GM21515 (cell line): Measurements from ENCODE around the gene HNRNPU.
A peak's percentile ranks its signal among the peaks of the same experiment; 100 is the strongest.

ENCODE experiments used
- ATAC-seq: cut with Tn5 transposase; IDR thresholded peaks from one replicate; pipeline ENCODE4 v1.9.1; 2021; ENCODE audit not compliant: unreplicated experiment

Gene HNRNPU

DNA sequence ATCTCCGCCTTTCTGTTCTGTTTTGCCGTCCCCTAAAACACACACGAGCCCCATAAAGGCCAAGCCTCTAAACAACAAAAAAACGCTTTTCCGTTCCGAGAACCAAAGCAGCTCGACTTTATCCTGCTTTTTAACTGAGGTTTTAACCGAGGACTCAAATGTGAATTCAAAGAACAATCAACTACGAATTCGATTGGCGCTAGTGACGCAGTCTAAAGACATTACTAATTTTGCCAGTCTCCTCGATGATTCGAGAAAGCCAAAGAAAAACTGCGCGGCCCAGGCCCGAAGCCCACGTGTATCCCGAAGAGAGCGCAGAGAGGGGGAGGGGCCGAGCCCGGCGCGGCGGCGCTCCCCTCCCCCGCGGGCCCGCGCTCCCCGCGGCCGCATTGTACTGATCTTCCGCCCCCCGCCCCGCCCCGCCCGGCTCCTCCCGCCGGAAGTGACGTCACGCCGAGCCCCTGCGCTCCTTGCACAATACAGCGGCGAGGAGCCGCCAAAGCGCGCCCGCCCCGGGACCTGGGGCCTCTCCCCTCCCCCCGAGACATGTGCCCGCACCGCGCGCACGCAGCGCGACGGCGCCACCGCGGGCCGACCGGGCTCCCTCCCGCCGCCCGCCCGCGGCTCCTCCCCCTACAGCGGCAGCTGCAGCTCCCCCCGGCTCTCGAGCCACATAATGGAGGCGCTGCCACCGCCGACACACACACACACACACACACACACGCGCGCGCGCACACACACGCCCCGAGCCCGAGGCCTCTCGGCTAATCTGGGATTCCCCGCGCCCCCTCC lies 1.4 kb downstream of the HNRNPU start:
- peak; percentile 56 for ATAC-seq

- no peak for ATAC-seq
Observed at GRCh38 chr1:244862354-244862698, 2.0 kb downstream of the HNRNPU start.

DNA sequence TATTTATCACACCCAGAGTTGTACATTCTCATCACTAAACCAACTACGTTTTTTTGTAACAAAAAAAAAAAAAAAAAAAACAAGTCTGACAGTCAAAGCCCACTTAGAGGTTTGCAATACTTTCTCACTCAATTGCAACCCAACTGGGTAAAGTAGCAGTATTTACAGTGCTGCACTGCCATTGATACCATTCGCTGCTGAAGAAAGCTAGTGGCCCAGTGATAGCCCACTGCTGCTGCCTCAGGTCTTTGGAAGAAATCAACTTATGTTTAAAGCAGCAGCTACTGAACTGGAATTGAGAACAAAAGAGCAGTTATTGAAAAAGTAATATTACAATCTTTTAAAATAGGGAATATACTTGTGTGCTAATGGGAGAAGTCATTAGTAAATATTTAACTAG lies 2.7 kb downstream of the HNRNPU start:
- ATAC-seq = no peak

DNA sequence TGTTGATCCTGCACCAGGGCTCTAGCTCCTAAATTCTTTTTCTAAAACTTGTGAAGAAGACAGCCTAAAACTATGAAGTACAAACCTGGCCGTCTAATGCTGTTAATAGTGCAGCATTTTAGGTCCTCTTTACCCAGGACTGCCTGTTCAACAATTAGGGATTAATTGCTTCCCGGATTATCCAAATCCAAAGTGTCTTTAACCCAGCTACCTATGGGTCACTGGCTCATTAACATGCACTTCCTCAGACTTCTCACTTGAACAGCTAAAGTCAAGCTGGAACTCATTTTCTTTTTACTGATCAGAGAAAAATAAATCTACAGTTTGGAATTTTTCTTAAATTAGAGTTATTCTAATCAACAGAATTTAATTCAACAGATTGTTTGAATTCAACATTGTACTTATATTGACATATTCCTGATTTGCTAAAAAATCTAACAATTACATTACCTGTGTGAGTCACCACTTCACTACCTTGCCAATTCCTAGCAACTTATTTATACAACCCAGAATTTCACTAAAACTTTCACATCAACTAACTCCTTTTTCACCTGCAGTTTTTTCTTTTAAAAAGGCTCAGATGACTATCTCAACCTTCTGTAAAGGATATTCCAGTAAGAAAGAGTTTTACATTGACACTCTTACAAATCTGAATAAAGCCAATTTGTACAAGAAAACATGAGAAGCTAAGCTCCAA lies 3.3 kb downstream of the HNRNPU start:
- ATAC-seq = no peak

DNA sequence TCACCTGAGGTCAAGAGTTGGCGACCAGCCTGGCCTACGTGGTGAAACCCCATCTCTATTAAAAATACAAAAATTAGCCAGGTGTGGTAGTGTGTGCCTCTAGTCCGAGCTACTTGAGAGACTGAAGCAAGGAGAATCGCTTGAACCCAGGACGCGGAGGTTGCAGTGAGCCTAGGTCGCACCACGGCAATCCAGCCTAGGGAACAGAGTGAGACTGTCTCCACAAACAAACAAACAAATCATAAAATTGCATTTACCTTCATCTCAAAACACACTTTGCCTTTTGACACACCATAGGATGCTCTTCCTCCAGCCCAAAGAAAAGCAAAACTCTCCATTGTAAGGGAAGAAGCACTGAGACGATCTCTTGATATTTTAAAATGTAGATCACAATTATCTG lies 4.3 kb downstream of the HNRNPU start:
- ATAC-seq = no peak

DNA sequence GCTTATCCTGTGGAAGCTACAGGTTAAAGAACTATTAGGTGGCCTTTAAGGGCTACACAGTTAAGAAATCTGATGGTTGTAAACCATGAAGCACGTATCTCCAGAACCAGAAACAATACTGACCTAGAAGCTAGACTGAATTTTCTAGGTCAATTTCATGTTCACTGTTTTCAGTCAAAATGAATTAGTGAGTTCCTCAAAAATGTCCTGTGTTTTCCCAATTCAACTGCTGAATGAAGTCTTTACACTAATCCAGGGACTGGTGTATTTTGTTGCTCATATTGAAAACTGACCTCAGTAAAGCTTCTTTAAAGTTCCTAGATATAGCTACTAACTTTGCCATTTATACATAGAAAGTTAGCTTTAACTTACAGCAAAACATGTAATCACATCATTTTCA lies 6.0 kb downstream of the HNRNPU start:
- ATAC-seq = no peak

DNA sequence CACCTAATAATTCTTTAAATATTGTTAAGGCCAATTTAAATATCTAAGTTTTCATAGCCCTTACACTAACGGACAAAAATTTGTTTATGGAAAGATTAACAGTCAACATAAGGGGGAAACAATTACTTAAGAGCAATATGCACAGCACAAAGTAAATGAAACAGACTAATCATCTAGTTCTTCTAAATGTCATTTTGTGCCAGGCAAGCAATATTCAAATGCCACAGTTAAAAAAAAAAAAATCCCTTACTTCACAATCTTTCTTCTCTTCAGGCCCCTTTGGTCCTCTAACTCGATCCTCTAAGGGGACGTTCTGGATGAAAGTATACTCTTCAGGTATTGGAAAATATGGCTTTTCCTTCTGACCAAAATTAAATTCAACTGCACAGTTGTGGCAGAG lies 6.6 kb downstream of the HNRNPU start:
- ATAC-seq = no peak

GRCh38 chr1:244854865-244855578 lies 9.3 kb downstream of the HNRNPU start:
- ATAC-seq = no peak

GRCh38 chr1:244854166-244854565 lies 10.2 kb downstream of the HNRNPU start:
- no peak for ATAC-seq

DNA sequence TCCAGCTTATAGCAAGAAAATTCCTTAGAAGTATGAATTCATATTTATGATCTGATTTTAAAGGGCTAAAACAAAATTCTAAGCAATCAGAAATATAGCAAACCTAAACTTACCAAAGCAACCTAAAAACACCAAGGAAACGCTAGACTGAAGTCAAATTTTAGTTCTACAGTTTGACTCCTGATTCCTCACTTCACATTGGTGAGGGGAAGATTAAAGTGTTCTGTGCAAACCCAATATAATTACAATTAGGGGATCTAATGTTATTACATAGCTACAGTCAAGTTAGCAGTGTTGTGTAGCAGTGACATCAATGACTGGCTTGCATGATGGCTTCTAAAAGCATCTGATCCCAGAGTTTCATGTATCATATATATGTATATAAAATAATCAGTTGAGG lies 11.6 kb downstream of the HNRNPU start:
- no peak for ATAC-seq

DNA sequence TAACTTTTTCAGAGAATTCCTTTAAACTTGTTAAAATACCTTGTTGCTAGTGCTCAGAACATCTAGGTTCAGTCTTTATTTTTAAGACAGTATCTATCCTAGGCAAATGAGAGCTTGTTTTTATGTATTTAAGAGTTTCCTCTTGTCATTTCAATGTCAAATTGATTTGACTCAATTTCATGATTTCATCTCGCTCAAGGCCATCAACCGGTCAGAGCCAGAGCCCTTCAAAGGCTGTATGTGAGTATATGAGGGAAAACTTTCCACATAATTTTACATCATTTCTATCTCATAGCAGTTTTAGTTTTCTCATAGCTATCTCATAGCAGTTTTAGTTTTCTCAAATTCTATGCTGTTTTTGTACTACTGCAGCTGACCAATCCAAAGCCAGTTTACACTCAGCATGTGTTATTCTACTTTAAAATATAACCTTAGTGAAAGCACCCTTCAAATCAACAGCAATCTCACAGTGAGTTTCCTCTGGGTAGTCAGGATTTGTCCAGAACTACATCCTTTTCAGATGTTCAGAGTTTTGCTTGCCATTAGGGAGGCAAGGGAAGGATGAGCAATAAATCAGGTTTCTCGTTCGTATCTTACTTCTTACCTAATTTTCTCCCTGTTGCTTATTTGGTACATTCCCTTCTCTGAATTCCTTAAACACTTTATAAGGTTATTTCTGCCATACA lies 12.7 kb downstream of the HNRNPU start:
- ATAC-seq = no peak

DNA sequence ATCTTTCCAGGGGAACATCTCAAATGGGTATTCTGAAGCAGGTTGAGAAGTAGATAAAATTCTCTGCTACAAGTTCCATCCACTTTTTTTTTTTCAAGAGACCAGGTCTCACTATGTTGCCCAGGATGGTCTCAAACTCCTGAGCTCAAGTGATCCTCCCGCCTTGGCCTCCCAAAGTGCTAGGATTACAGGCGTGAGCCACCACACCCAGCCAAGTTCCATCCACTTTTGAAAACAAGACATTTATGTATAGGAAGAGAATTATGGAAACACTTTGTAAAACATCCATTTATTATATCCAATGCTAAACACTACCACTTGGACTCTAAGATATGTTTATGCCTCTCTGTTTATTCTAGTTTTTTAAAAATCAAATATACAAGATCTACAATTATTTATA lies 13.4 kb downstream of the HNRNPU start:
- ATAC-seq = no peak

DNA sequence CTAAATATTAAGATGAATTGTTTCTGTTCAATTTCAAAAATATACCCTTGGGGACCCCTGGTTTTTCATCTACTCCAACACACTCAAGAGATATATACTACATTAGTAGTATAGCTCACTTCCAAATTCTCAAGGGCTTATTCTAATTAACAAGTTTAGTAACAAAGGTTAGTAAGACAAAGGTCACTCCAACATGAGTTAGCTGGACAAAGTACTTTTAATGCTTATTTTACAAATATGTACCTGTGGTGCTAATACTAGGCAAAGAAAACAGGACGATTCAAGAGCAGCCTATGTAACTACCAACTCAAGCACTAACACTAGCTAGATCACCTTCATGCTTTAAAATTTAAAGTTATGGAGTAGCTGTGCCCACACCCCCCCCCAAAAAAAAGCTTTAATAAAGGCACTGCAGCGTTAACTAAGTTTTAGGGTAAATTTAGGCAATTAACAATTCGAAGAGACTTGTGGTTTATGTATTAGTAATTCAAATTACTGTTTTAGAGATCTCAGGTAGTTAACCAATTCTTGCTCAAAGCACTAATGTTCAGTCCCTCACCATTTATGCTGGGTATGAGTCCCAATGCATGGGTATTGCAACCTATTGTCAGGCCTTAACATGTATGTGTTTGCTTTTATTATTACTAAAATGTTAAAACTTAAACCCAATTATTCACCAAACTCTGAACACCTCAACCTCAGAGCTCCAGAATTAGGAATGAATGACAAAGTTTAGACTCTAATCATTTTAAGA lies 14.1 kb downstream of the HNRNPU start:
- no peak for ATAC-seq

DNA sequence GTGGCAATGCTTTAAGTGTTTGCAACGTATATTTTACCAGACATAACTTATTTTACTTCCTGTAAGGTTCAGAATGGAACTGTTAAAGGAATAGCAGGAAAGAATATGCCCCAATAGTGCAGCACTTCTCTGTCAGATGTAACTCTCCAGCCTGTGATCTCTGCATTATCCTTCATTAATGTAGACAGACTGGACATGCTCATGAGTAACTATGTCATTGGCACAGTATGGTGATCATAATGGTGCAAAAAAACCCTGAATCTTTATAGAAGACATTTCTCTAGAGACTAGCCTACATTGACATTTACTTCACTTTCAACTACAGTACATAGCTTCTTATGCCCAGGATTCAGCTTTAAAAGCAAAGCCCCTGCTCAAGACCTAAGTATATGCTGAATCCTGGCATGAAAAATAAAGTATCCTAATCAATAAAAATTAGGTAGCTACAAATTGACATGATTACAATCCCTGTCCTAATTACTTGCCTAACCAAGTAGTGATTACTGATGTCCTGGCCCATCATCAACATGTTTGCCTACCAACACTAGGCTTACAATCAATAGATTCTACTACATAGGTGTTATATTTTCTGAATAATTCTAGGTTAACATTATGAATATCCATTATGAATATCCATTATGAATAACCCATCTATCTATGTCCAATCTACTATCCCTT lies 15.0 kb downstream of the HNRNPU start:
- ATAC-seq = no peak

DNA sequence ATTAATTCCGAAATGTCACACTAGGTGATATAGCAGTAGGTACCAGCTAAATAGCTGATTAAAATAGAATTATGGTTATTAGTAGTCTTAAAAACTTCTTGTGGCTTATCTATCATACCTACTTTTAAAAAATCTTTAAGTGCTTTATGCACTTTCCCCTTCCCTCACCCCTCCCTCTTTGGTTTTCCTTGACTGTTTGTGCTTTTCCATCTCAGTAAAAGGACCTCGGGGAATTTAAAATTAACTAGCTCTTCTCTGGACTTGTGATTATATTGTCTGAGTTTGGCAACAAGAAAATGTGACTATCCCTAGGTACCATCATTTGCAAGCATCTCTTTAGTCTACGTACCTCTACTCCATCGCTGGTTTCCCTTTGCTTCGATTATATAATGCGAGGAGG lies 17.7 kb downstream of the HNRNPU start:
- no peak for ATAC-seq

DNA sequence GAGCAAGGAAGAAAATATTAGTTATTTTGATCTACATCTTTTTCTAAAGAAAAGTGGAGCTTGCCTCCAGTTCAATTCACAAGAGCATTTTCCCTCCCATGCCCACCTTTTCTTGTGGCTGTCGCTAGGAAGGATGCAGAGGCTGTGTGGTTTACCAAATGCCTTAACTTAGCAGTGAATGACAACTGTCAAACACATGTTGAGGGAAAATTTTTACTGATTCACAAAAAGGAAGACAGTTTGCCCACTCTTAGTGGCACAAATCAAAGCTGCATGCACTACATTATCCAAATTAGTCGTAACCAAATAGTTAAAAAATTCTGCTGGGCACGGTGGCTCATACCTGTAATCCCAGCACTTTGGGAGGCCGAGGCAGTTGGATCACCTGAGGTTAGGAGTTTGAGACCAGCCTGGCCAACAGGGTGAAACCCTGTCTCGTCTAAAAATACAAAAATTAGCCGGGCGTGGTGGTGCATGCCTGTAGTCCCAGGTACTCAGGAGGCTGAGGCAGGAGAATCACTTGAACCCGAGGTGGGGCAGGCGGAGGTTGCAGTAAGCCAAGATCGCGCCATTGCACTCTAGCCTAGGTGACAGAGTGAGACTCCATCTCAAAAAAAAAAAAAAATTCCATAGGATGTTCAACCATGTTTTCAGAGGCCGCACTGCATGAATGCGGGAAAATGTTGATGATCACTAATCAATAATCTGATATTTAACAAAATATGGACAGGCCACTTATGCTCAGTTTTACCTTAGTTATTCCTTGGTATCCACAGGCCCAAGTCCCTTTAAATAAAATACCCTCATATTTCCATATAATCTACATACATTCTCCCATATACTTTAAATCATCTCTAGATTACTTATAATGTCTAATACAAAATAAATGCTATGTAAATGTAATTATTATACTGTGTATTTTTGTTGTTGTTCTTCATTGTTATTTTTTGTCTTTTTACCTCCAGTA lies 19.9 kb downstream of the HNRNPU start:
- ATAC-seq = no peak

DNA sequence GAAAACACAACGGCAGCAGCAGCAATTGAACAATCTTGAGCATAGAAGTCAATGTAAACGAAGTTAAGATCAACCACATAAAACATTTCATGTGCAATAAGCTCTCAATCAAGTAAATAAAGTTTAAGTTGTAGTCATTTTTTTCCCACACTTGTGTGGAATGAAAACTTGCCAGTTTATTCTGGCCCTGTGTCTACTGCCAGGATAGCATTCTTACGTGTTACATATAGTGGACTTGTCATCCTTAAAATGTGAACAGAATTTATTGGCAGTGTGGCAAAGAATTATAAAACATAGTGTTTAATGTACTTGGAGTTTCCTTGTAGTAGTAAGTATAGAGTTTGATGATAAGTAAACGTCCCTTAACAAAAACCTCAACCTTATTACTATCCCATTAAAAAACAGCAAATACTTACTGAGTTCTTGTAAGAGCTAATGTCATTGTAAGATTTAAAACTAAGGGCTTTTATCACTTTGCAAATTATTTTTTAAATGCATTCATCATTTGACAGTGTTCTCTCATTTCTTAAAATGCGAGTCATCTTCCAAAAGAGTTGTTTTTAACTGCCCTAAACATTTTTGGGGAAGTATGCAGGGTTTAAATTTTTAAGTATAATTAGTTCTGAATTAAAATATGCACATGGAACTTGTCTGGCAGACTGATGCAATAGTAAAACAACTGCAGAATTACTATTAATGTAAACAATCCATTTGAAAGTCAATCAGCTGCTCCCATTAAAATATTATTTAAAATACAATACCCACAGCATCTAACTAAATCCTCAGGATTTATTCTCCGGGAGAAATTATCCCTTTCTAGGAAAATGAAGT lies 21.0 kb downstream of the HNRNPU start:
- no peak for ATAC-seq

DNA sequence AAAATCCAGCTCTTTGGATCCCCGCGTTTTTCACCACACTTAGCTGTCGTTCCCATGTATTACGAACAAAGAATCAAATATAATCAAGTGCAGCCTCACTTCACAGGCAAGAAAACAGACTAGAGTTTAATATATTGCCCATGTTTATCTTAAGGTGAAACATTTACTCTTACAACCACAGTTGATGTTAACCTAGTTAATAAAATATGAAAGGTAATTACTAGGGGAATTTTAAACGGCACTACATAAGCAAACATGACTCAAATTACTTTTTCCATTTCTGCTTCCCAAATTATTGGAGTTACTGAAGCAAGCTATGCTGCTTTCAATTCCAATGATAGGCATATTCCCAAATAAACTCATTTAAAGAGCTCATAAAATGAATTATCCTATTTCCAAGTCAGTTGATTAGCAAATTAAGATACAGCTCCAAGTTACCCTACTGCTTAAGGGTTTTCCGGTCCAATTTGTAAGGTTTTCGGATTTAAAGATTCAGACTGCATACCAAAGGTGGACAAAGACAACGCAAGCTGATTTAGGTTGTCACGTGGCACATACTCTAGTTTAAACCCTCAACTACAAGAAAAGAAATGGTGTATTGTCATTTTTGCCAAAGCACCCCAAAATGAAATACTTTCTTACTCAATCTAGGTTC lies 22.9 kb downstream of the HNRNPU start:
- ATAC-seq = no peak
